ENCODE measurements around the gene FKBP15.

Gene FKBP15

GRCh38 chr9:113168809-113169208 lies 52.3 kb downstream of the FKBP15 start:
- DNase-seq (ENCODE audit: low spot score), result no peak
- no peak overlapping the region for H3K27ac ChIP-seq
- no peak for TF ChIP-seq CTCF (IDR thresholded peaks at IDR 0.05)
- H3K4me3 ChIP-seq, result no peak overlapping the region

- TF ChIP-seq CTCF (IDR thresholded peaks at IDR 0.05), result no peak
- no peak overlapping the region for H3K27ac ChIP-seq
- no peak overlapping the region for H3K4me3 ChIP-seq
Observed at GRCh38 chr9:113166039-113166438, 55.0 kb downstream of the FKBP15 start.

GRCh38 chr9:113164536-113165300 lies 56.4 kb downstream of the FKBP15 start:
- no peak for TF ChIP-seq CTCF (IDR thresholded peaks at IDR 0.05)
- Histone ChIP-seq H3K27ac (peak overlapping the region in 1 of 2 donors; percentile 38), H3K4me3 (no peak overlapping the region)
- no peak for DNase-seq (ENCODE audit: low spot score)

More at GRCh38 chr9:113166039-113166438, 55.0 kb downstream of the FKBP15 start:
- no peak for DNase-seq (ENCODE audit: low spot score)

GRCh38 chr9:113163001-113163400 lies 58.1 kb downstream of the FKBP15 start:
- no peak for TF ChIP-seq CTCF (IDR thresholded peaks at IDR 0.05)
- no peak for DNase-seq (ENCODE audit: low spot score)
- Histone ChIP-seq H3K4me3 (no peak overlapping the region), H3K27ac (no peak overlapping the region)

- no peak overlapping the region for H3K4me3 ChIP-seq
- DNase-seq (ENCODE audit: low spot score), result no peak
- no peak overlapping the region for H3K27ac ChIP-seq
- TF ChIP-seq CTCF (IDR thresholded peaks at IDR 0.05), result no peak
Observed at GRCh38 chr9:113160571-113160970, 60.5 kb downstream of the FKBP15 start.

- DNase-seq (ENCODE audit: low spot score), result no peak
- Histone ChIP-seq H3K27ac (no peak overlapping the region), H3K4me3 (no peak overlapping the region)
- TF ChIP-seq CTCF (IDR thresholded peaks at IDR 0.05), result no peak
Observed at GRCh38 chr9:113158446-113158845, 62.6 kb downstream of the FKBP15 start.

GRCh38 chr9:113156880-113157279 lies 64.2 kb downstream of the FKBP15 start:
- no peak for TF ChIP-seq CTCF (IDR thresholded peaks at IDR 0.05)
- no peak overlapping the region for H3K27ac ChIP-seq
- no peak for DNase-seq (ENCODE audit: low spot score)
- H3K4me3 ChIP-seq, result no peak overlapping the region
